HL-60 (cell line): Measurements from ENCODE around the gene STK33.

Experiments
- DNase-seq, 2 experiments: peaks; one replicate each; pipeline ENCODE4 v3.0.0-alpha.2; 2010 to 2020; ENCODE audit warnings: low read depth in 1 of 2, low spot score in 1 of 2
- H3K27ac ChIP-seq: fragments of 250-450 bp; sonication (Bioruptor Pico); replicated peaks from 2 replicates; pipeline ENCODE4 v1.5.1; 2020; ENCODE audit warnings: mild to moderate bottlenecking, moderate library complexity
- H3K27me3 ChIP-seq: fragments of 250-450 bp; sonication (Bioruptor Pico); 2 replicates; pipeline ENCODE4 v1.5.1; 2021; ENCODE audit warnings: mild to moderate bottlenecking, moderate library complexity; ENCODE audit not compliant: insufficient read depth, poor library complexity, severe bottlenecking
- H3K4me3 ChIP-seq: replicated peaks from 2 replicates; pipeline ENCODE4 v1.5.1; 2011; ENCODE audit warnings: mild to moderate bottlenecking, control low read depth, low read length; ENCODE audit not compliant: insufficient read depth
- CTCF ChIP-seq: IDR thresholded peaks from one replicate; pipeline ENCODE4 v1.5.1; 2011; ENCODE audit warnings: low read length, control low read depth, inconsistent platforms; ENCODE audit not compliant: insufficient read depth
- GABPA ChIP-seq: IDR thresholded peaks from 2 replicates; pipeline ENCODE4 v1.6.1; 2012; ENCODE audit warnings: low read depth
- POLR2AphosphoS5 ChIP-seq: IDR thresholded peaks from 2 replicates; pipeline ENCODE4 v1.6.1; 2012; ENCODE audit warnings: low read depth
- REST ChIP-seq: IDR thresholded peaks from 2 replicates; pipeline ENCODE4 v1.6.1; 2012; ENCODE audit warnings: low read depth; ENCODE audit not compliant: insufficient replicate concordance
- SPI1 ChIP-seq: IDR thresholded peaks from 2 replicates; pipeline ENCODE4 v1.6.1; 2012; ENCODE audit warnings: low read depth, mild to moderate bottlenecking, borderline replicate concordance

STK33 gene

GRCh38 chr11:8533332-8533731 is 60.7 kb downstream of the STK33 start:
- no peak for TF ChIP-seq GABPA
- no peak for TF ChIP-seq CTCF
- no peak for TF ChIP-seq POLR2AphosphoS5
- TF ChIP-seq REST: no peak
- no peak for TF ChIP-seq SPI1
- no peaks in the 10 kb centered on the region for H3K27me3 ChIP-seq
- H3K27ac ChIP-seq: no peak overlapping the region
- DNase-seq: no peak
- H3K4me3 ChIP-seq: no peak overlapping the region

- Histone ChIP-seq H3K27me3 (no peaks in the 10 kb centered on the region), H3K4me3 (no peak overlapping the region), H3K27ac (no peak overlapping the region)
- DNase-seq: no peak
- TF ChIP-seq GABPA (no peak), REST (no peak), POLR2AphosphoS5 (no peak), CTCF (no peak), SPI1 (no peak)
These were observed 61.6 kb downstream of the STK33 start for GRCh38 chr11:8532475-8532874.

- H3K27ac ChIP-seq: no peak overlapping the region
- H3K27me3 ChIP-seq: no peaks in the 10 kb centered on the region
- TF ChIP-seq GABPA (no peak), CTCF (no peak), POLR2AphosphoS5 (no peak), REST (no peak), SPI1 (no peak)
These were observed 62.0 kb downstream of the STK33 start for GRCh38 chr11:8531982-8532381.

More at GRCh38 chr11:8531982-8532381, 62.0 kb downstream of the STK33 start:
- H3K4me3 ChIP-seq: no peak overlapping the region
- DNase-seq: no peak
